Stimulated activated CD4-positive, alpha-beta T cell treated with anti-CD3 and anti-CD28 coated beads, Interleukin-2, amount 100 ng/mL, for 48 hours (primary cell): Measurements from ENCODE around the gene LINGO3.

Experiments used
- DNase-seq, 2 donors: peaks; one replicate each; pipeline ENCODE4 v3.0.0-alpha.2; 2020

The LINGO3 gene

GRCh38 chr19:2325281-2326046, 17.5 kb upstream of the LINGO3 start:
- no peak for DNase-seq

- no peak for DNase-seq
Observed at GRCh38 chr19:2324220-2324948, 16.4 kb upstream of the LINGO3 start.

GRCh38 chr19:2323707-2324106, 15.8 kb upstream of the LINGO3 start:
- no peak for DNase-seq

- DNase-seq: no peak
Observed at GRCh38 chr19:2321565-2322283, 13.8 kb upstream of the LINGO3 start.

- no peak for DNase-seq
Observed at GRCh38 chr19:2320939-2321338, 13.0 kb upstream of the LINGO3 start.

DNA sequence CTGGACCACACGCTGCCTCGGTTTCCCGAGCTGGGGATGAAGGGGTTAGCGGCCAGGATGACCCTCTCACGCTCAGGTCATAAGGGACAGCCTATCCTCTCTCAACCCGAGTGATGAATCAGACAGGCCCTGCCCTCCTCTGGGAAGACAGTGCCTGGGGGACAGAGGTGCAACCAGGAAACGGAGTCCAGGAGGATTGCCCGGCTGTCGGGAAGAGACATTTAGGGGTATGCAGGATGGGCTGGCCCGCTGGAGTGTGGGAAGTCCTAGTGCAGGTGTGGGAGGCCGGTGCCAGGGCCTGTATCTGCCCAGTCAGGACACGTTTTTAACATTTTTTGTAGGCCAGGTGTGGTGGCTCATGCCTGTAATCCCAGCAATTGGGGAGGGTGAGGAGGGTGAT, 12.1 kb upstream of the LINGO3 start:
- no peak for DNase-seq

DNA sequence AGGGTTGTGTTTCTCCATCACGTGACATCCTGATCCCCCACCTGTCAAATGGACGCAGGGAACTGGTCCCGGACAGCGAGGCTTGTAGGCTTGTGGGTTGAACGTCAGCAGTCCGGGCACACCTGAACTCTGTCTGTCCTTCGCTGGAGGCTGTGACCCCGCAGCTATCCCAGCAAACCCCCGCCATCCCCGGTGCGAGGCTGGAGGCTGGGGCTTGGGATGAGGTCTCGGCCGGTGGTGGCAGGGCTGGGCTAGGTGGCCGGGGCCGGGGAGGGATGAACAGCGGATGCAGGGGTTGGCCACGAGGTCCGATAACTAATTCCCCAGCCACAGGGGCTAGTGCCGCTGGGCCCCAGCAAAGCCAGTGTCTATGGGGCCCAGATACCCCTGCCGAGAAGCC, 11.6 kb upstream of the LINGO3 start:
- no peak for DNase-seq

DNA sequence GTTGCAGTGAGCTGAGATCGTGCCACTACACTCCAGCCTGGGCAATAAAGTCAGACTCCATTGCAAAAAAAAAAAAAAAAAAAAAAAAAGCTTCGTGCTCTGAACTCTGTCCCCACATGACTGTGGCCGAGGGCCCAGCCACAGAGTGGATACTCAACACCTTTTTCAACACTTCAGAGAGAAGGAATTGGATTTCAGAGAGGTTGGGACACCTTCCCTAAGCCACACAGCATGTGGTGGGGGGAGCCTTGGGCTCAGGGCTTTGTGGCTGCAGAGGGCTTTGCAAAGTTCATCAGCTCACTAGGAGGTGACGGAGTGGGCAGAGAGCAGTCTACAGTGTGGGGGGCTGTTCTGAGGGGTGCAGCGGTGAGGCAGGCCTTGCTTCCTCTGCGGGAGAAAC, 11.0 kb upstream of the LINGO3 start:
- no peak for DNase-seq

DNA sequence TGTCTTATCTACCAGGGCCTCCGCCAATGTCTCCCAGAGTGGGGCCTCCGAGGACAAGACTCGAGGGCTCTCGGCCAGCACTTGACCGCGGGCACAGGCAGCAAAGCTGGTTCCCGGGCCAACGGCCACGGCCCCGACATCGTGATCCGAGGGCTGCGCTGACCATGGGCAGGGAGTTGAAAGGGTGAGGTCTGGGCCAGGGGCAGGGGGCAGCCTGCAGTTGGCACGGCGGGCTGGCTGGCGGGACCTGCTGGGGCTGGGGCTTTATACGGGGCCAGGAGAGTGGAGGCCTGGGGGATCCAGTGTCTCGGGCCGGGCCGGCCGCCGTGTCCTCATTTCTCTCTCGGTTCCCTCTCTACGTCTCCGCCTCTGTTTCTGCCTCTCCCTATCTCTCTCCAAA, 9.8 kb upstream of the LINGO3 start:
- no peak for DNase-seq

DNA sequence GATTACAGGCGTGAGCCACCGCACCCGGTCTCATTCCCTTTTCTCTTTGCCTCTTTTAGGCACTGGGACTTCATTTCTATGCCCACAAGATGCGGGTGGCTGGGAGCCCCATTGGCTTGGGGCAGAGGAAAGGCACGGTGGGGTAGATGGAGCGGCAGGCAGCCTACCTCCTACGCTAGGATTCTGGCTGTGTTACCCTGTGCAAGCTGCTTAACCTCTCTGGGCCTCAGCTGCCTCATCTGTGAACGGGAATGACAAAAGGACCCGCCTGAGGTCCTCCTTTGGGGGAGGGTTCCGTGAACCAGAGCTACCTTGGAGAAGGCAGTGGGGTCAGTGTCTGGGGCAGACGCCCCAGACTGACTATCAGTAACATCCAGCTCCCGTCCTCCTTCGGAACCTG, 9.3 kb upstream of the LINGO3 start:
- DNase-seq: no peak

GRCh38 chr19:2315818-2316353, 7.9 kb upstream of the LINGO3 start:
- DNase-seq: no peak

GRCh38 chr19:2315121-2315817, 7.3 kb upstream of the LINGO3 start:
- DNase-seq: no peak

DNA sequence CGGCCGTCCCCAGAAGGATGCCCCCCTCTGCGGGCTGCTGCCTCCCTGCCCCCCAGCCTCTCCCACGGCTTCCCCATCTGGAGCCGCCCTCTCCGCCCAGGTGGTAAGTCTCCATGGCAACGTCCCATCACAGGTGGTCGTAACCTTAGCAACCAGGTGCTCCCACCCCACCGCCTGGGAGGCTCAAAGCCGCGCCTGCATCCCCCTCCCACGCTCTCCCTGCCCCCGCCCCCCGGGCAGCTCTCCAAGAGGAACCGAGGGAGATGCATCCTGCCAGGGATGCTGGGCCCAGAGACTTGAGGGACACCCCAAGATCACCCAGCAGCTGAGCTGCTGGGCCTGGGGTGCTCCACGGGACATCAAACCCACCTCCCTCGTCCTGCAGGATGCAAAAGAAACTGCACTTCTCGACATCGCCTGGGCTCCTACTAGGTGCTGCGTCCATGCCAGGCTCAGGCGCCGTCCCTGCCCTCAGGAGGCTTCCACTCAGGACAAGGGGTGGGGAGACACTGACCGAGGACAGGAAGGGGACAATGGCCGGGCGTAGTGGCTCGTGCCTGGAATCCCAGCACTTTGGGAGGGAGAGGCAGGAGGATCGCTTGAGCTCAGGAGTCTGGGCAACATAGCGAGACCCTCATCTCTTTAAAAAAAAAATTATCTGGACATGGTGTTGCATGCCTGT, 5.0 kb upstream of the LINGO3 start:
- no peak for DNase-seq

DNA sequence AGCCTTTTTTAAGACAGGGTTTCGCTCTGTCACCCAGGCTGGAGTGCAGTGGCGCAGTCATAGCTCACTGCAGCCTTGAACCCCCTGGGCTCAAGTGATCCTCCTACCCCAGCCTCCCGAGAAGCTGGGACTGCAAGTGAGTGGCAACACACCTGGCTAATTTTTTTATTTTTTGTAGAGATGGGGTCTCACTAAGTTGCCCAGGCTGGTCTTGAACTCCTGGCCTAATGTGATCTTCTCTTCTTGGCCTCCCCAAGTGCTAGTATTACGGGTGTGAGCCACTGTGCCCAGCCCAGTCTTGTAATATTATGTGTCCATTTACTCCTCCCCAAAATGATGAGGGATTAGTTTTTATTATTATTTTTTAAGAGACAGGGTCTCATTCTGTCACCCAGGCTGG, 3.1 kb upstream of the LINGO3 start:
- DNase-seq: no peak

DNA sequence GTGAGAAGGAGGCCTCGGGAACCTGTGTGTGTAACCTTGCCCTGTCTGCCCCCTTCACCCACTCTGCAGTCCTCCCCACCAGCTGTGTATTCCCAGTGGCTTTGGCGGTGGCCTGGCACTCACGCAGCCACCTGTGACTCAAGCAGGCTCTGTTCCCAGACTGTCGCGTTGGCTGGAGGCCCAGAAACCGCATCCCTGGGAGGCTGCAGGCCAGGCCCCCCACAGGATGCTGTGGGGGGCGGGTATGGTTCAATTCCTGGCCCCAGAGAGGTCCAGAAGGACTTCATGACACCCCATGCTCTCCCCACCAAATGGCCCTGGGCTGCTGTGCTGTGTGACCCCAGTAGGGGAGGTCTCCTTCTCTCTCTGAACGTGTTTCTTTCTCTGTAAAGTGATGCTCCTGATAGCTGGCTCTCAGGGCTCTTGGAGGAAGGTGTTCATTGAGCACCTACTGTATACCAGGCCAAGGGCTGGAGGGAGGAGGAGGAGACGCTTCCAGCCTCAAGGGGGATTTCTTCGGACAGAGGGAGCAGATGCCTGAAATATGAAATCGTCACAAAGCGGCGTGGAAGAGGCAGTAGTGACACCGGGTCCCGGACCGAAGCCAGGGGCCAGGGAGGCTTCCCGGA, 1.9 kb upstream of the LINGO3 start:
- DNase-seq: no peak

GRCh38 chr19:2307518-2308012, 389 bp downstream of the LINGO3 start:
- DNase-seq: no peak

GRCh38 chr19:2306971-2307370, 983 bp downstream of the LINGO3 start:
- no peak for DNase-seq

DNA sequence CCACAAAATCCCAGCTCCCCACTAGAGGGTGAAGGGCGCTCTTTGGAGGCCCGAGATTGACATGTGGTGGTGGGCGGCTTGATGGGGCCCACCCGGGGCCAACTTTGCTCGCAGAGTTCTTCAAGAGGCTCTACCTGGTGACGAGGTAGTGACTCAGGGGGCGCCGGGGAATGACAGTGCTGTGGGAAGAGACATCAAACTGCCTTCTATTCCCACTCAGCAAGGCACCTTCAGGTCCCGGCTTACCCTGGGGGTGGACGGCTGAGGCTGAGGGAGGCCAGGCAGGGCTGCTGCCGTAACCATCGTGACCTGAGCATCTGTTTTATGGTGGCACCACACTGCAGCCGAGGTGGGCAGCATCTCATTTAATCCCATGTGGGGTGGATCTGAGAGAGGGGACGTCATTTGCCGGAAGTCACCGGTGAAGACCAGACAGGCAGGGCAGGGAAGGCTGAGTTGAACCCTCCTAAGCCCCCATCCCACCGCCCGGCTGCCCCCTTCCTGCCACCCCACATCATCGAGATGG, 1.6 kb downstream of the LINGO3 start:
- no peak for DNase-seq

DNA sequence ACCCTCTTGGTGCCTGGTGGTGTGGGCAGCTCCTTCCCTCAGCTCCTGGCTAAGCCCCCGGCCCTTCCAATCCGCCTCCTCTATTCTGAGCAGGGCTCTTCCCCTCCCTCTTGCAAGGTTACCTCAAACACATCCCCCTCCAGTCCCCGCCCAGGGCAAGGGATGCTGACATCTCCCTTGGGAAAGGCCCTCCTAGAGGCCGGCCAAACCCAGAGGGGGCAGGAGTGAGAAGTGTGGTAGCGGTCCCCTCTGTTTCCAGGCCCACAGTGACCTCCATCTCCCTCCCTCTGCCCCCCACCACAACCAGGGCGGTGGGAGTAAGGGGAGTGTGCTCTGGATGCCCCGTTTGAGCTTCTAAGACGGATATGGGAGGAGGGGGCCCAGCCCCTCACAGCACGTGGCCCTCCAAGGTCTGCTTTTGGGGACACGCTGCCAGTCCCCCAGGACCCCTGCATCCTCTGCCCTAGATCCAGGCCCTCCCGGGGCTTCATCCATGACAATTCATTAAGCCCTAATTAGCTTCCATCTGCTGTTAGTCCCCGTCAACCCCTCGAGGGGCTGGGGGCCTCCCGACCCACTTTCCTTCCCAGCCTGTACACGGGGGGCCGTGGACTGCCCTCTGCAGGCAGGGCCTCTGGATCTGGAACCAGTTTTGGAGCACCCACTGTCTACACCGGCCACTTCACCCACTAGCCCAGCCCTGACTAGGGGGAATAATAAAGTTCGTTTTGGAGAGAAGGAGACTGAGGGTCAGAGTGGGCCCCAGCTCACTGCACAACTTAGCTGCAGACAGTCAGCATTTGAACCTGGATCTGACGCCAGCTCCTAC, 2.3 kb downstream of the LINGO3 start:
- no peak for DNase-seq

- no peak for DNase-seq
Observed at GRCh38 chr19:2303211-2303798, 4.6 kb downstream of the LINGO3 start.
